GM12891 (cell line): ENCODE results near the gene CSTPP1.

ENCODE experiments used
- PAX5 ChIP-seq: IDR thresholded peaks from 2 replicates; pipeline ENCODE4 v1.6.1; 2011; ENCODE audit warnings: low read length, moderate library complexity, mild to moderate bottlenecking; ENCODE audit not compliant: insufficient read depth, severe bottlenecking
- POLR2A ChIP-seq: IDR thresholded peaks from 2 replicates; pipeline ENCODE4 v1.6.1; 2011; ENCODE audit warnings: low read depth, low read length, control low read depth
- POLR2AphosphoS5 ChIP-seq: IDR thresholded peaks from 2 replicates; pipeline ENCODE4 v1.6.1; 2011; ENCODE audit warnings: low read depth, low read length, control low read depth
- POU2F2 ChIP-seq: IDR thresholded peaks from 2 replicates; pipeline ENCODE4 v1.6.1; 2011; ENCODE audit warnings: low read depth, mild to moderate bottlenecking, control low read depth, low read length, moderate library complexity
- SPI1 ChIP-seq: IDR thresholded peaks from 2 replicates; pipeline ENCODE4 v1.6.1; 2011; ENCODE audit warnings: low read depth, low read length, control low read depth
- TAF1 ChIP-seq: IDR thresholded peaks from 2 replicates; pipeline ENCODE4 v1.6.1; 2011; ENCODE audit warnings: low read depth, low read length, control low read depth

DNA sequence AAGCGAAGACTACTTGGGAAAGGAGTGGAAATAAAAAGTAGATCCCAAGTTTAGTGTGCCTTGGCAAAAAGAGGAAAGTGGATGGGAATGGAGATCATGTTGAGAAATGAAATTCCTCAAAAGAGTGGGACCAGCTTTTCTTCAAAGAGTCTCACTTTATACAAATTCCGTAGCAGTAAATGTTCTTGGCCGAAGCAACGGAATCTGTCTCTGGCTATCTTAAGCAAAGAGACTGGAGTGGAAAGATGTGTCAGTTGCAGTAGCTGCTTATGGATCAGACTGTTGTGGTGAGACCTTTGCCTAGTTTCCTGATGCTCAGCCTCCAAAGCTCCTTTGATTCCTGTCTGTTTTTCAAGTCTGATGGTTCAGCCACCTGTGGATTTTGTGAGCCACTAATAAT lies 73.6 kb downstream of the CSTPP1 start:
- TF ChIP-seq POLR2AphosphoS5 (no peak), POLR2A (no peak), TAF1 (no peak), PAX5 (no peak), SPI1 (no peak), POU2F2 (no peak)
